Skeletal muscle tissue (tissue), 4 donors: Measurements from ENCODE around the gene PSMA7. TPM values are rescaled to one million over a fixed set of nuclear protein-coding genes. Genes with fewer than 3 reads are reported as not detected.

ENCODE experiments used
- H3K27ac ChIP-seq: one replicate; pipeline ENCODE4 v1.7.0; 2013; ENCODE audit warnings: mild to moderate bottlenecking, low read depth, low read length, inconsistent platforms
- H3K27me3 ChIP-seq, 3 donors: one replicate each; pipeline ENCODE4 v1.7.0; 2013; ENCODE audit warnings: low read length in 3 of 3; ENCODE audit not compliant: control insufficient read depth in 3 of 3, insufficient read depth in 3 of 3
- H3K36me3 ChIP-seq, 3 donors: one replicate each; pipeline ENCODE4 v1.7.0; 2013; ENCODE audit warnings: low read length in 3 of 3; ENCODE audit not compliant: control insufficient read depth in 3 of 3, insufficient read depth in 3 of 3
- H3K4me1 ChIP-seq, 3 donors: one replicate each; pipeline ENCODE4 v1.7.0; 2013; ENCODE audit warnings: low read length in 3 of 3, mild to moderate bottlenecking in 3 of 3; ENCODE audit not compliant: control insufficient read depth in 3 of 3, insufficient read depth in 3 of 3
- H3K4me3 ChIP-seq, 3 donors: one replicate each; pipeline ENCODE4 v1.7.0; 2013; ENCODE audit warnings: low read length in 3 of 3
- H3K9ac ChIP-seq, 3 donors: one replicate each; pipeline ENCODE4 v1.7.0; 2013; ENCODE audit warnings: low read length in 3 of 3, mild to moderate bottlenecking in 3 of 3, moderate library complexity in 2 of 3, low read depth in 1 of 3
- H3K9me3 ChIP-seq, 3 donors: one replicate each; pipeline ENCODE4 v1.7.0; 2013; ENCODE audit warnings: low read length in 3 of 3; ENCODE audit not compliant: control insufficient read depth in 3 of 3
- total RNA-seq: library from RNA; depleted of rRNA; stranded (reverse); fragments of >200 nt; gene quantifications from one replicate; pipeline ENCODE4 v1.2.3, GENCODE V29; 2014
- donor health status: Osteomylitis.

PSMA7 gene
- total RNA-seq, 1 donor from 2014 or later: 121 TPM

DNA sequence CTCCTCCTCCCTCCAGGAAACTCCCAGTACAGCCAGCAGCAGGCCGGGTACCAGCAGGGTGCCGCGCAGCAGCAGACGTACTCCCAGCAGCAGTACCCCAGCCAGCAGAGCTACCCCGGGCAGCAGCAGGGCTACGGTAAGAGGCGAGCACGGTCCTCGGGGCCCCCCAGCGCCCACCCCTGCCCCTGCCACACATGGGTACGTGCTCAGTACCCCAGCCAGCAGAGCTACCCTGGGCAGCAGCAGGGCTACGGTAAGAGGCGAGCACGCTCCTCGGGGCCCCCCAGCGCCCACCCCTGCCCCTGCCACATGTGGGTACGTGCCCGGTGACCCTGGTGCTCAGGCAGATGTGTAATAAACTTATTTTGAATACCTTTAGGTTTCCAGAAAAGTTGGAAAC, 29.5 kb upstream of the PSMA7 start:
- Histone ChIP-seq H3K27me3 (no peaks in the 10 kb centered on the region), H3K4me1 (peaks cover 0 to under 1% (median 0%) of the 10 kb centered on the region in 3 donors), H3K36me3 (peaks cover 19 to 31% (median 24%) of the 10 kb centered on the region in 3 donors), H3K9ac (no peak overlapping the region), H3K4me3 (no peak overlapping the region), H3K9me3 (no peaks in the 10 kb centered on the region), H3K27ac (no peak overlapping the region)

DNA sequence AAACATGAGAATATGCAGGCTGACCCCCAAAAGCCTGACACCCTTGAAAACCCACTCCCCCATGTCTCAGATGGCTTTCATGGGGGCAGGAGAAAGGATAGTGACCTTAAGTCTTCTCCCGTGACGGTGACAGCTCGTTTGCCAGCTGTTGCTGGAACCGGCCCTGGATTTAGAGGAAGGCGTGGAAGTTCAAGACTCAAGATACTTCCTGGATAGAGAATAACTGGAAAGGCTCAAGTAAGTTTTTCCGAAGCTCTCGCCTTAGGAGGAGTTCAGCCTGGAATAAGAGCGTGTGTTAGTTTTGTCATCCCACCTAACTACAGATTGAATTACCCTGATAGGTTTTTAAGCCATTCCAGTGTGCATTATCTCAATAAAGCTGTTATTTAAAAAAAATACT, 28.1 kb upstream of the PSMA7 start:
- H3K4me3 ChIP-seq: no peak overlapping the region
- peaks cover 21 to 25% (median 24%) of the 10 kb centered on the region in 3 donors for H3K36me3 ChIP-seq
- no peak overlapping the region for H3K27ac ChIP-seq
- no peaks in the 10 kb centered on the region for H3K9me3 ChIP-seq
- H3K4me1 ChIP-seq: peaks cover 0 to 3% (median 0%) of the 10 kb centered on the region in 3 donors
- H3K27me3 ChIP-seq: no peaks in the 10 kb centered on the region
- H3K9ac ChIP-seq: no peak overlapping the region

DNA sequence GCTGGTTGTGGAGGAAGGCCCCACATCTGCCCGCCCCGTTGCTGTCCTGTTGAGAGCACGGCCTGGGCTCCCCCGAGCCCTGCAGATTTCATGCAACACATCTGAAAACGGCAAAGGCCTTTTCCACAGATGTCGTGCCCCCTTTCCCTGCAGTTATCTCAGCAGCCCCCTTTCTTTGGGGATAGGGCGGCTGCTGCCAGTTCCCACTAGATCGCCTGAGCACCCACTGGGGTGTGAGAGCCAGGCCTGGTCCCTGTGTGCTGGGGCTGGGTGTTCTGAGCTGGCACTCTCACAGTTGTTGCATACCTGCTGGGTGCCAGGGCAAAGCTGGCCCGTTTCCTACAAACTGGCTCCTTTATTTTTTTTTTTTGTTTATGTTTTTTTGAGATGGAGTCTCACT, 27.3 kb upstream of the PSMA7 start:
- H3K36me3 ChIP-seq: peaks cover 23 to 30% (median 25%) of the 10 kb centered on the region in 3 donors
- H3K9ac ChIP-seq: no peak overlapping the region
- H3K27ac ChIP-seq: no peak overlapping the region
- no peaks in the 10 kb centered on the region for H3K27me3 ChIP-seq
- H3K9me3 ChIP-seq: no peaks in the 10 kb centered on the region
- no peak overlapping the region for H3K4me3 ChIP-seq
- peaks cover 0 to 3% (median 0%) of the 10 kb centered on the region in 3 donors for H3K4me1 ChIP-seq

DNA sequence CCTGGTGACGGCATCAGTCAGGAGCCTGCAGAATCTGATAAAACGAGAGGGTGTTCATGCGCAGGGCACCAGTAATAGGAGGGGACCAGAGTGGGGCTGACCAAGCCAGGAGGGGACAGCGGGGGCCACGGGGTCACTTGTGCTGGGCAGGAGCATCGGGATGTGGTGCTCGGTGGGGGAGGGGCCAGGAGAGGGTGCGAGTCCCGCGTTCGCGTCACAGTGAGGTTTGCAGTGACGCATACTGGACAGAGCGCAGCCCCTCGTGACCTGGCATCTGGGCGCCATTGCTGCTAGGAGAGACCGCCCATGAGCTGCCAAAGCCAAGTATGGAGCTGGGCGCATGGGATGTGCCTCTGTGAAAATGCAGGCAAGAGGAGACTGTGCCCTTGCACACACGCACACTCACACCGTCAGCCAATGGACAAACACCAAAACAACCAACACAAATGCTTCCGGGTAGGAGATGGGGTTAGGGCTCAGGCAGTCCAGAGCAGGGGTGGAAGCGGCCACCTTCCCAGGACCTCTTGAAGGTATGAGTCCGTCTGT, 25.8 kb upstream of the PSMA7 start:
- H3K9me3 ChIP-seq: no peaks in the 10 kb centered on the region
- no peak overlapping the region for H3K9ac ChIP-seq
- peaks cover 0 to 3% (median 0%) of the 10 kb centered on the region in 3 donors for H3K4me1 ChIP-seq
- H3K36me3 ChIP-seq: peaks cover 30 to 39% (median 31%) of the 10 kb centered on the region in 3 donors
- H3K4me3 ChIP-seq: no peak overlapping the region
- no peak overlapping the region for H3K27ac ChIP-seq
- no peaks in the 10 kb centered on the region for H3K27me3 ChIP-seq

DNA sequence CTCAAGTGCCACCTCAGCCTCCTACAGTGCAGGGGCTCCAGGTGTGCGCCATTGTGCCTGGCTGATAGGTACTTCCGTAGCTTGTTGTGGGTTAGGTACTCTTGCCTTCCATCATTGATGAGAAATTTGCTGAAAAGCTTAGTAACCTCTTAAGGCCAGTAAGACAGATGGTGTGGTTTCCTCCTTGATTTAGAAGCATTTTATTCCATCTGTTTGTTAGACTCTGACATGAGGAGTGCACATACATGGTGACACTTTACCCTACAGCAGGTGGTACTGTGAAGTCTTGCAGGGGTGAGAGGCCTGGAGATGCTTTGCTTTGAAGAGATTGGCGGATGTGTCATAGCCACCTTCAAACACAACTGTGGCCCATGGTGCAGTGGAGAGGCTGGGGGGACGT, 24.9 kb upstream of the PSMA7 start:
- Histone ChIP-seq H3K36me3 (peaks cover 33 to 43% (median 34%) of the 10 kb centered on the region in 3 donors), H3K27ac (no peak overlapping the region), H3K4me3 (no peak overlapping the region), H3K4me1 (peaks cover 0 to 3% (median 0%) of the 10 kb centered on the region in 3 donors), H3K27me3 (no peaks in the 10 kb centered on the region), H3K9ac (no peak overlapping the region), H3K9me3 (no peaks in the 10 kb centered on the region)

DNA sequence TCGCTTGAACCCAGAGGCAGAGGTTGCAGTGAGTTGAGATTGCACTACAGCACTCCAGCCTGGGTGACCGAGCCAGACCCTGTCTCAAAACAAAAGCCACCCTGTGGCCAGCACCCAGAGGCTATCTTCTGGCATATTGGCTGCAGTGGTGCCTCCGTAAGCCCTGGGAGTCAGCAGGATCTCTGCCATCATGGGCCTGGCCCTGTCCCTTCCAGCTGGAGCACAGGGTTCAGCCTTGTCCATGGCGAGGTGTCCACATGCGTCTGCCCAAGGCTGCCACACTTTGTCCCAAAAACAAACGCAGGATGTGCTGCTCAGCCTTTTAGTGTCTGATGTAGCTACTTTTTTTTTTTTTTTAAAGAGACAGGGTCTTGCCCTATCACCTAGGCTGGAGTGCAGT, 24.3 kb upstream of the PSMA7 start:
- Histone ChIP-seq H3K9me3 (no peaks in the 10 kb centered on the region), H3K27ac (no peak overlapping the region), H3K27me3 (no peaks in the 10 kb centered on the region), H3K4me1 (peaks cover 0 to 3% (median 0%) of the 10 kb centered on the region in 3 donors), H3K36me3 (peaks cover 39 to 49% (median 40%) of the 10 kb centered on the region in 3 donors), H3K4me3 (no peak overlapping the region), H3K9ac (no peak overlapping the region)

DNA sequence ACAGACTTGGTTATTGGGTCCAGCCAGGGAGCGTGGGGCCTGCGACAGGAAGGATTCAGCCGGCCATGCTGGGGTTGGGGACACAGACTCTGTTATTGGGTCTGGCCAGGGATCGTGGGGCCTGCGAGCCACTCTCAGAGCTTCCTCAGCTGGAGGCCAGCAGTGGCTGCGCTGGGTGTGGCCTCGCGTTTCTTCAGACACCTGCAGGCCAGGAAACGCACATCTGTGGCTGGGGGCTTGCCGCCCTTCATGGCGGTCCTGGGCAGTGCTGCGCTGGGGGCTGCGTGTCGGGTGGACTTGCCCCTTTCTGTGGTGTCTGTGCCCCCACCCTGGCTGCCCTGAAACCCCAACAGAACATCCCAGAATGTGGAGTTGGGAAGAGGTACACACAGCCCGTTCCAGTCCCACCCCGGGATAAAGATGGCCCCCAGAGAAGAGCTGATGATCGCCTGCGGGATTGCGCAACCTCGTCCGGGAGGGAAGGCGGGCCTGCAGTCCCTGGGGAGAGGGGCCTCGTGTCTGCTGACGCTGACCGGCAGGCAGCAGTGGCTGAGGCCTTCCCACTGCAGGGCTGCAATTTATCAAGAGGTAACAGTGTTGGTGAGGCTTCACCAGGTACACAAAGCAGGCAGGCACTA, 22.7 kb upstream of the PSMA7 start:
- Histone ChIP-seq H3K27ac (no peak overlapping the region), H3K9me3 (no peaks in the 10 kb centered on the region), H3K36me3 (peaks cover 46 to 58% (median 52%) of the 10 kb centered on the region in 3 donors), H3K9ac (no peak overlapping the region), H3K27me3 (no peaks in the 10 kb centered on the region), H3K4me3 (no peak overlapping the region), H3K4me1 (peaks cover 0 to 6% (median 0%) of the 10 kb centered on the region in 3 donors)

DNA sequence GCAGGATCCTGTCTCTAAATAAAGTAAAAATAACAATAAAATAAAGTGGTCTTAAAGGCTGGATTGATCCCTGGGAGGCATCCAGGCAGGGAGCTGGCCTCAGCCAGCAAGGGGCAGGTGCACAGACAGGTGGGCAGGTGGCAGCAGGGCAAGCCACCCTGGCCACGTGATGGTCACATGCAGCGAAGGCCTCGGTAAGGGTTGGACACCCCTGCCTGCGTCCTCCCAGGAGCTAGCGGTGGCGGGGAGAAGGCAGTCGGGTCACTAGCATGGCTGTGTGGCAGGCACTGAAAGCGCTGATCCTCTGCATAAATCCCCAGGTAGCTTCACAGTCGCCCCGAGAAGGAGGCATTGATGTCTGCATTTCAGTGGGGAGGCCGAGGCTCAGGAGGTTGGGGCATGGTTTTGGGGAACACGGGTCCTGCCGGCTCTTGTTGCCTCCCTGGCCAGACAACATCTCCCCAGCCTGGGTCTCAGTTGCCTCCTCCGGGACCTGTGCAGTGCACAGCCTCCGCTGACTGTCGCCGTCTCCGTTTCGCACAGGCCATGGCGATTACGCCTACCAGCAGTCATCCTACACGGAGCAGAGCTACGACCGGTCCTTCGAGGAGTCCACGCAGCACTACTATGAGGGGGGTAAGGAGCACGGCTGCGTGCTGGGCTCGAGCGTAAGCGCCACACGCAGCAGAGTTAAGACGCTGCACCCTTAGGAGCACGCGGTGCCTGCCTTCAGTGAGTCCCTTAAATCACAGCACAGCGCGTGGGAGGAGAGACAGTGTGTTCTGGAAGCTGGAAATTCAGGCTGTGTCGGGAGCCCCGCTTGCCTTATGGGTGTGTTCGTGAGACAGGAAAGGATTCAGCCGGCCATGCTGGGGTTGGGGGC, 21.9 kb upstream of the PSMA7 start:
- no peaks in the 10 kb centered on the region for H3K27me3 ChIP-seq
- H3K9ac ChIP-seq: no peak overlapping the region
- H3K27ac ChIP-seq: no peak overlapping the region
- no peak overlapping the region for H3K4me3 ChIP-seq
- H3K9me3 ChIP-seq: no peaks in the 10 kb centered on the region
- peaks cover 0 to 8% (median 0%) of the 10 kb centered on the region in 3 donors for H3K4me1 ChIP-seq
- peaks cover 51 to 58% (median 57%) of the 10 kb centered on the region in 3 donors for H3K36me3 ChIP-seq

DNA sequence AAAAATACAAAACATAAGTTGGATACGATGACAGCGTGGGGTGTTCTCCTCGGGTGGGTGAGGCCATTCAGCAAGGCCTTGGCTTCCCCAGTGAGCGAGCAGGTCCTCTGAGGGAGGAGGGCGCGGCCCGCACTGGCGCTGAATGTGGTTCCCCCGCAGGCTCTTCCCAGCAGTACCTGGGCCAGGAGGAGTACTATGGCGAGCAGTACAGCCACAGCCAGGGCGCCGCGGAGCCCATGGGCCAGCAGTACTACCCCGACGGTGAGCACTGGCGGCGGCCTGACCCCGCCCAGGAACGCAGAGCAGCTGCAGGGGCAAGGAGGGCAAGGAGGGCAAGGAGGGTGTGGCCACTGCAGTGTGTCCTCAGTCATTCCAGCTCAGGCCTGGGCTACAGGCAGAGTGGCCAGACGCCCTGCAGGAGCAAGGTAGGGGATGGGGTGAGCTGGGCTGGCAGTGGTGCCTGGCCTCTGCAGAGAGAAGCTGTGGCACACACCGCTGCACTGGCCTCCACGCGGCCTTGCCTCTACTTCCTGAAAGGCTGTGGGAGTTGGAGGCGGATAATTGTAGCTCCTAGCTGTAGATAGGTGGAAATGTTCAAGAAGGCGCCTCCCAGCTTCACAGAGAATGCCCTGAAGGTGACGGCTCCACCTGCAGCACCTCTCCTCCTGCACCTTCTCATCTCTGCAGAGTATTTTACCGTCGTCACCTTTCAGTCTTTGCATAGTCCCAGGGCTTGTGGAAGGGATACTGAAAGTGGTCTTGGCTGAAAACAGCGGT, 21.0 kb upstream of the PSMA7 start:
- Histone ChIP-seq H3K9ac (no peak overlapping the region), H3K4me1 (peaks cover 6 to 16% (median 6%) of the 10 kb centered on the region in 3 donors), H3K27ac (no peak overlapping the region), H3K4me3 (no peak overlapping the region), H3K36me3 (peaks cover 53 to 58% (median 56%) of the 10 kb centered on the region in 3 donors), H3K9me3 (no peaks in the 10 kb centered on the region), H3K27me3 (no peaks in the 10 kb centered on the region)
